Lower lobe of right lung (tissue), 2 donors: Measurements from ENCODE around the gene ALDOC. TPM values are rescaled to one million over a fixed set of nuclear protein-coding genes. Genes with fewer than 3 reads are reported as not detected.

Experiments
- ATAC-seq, 2 donors: fragments of 200-7000 bp; cut with Tn5 transposase; one replicate each; pipeline ENCODE4 v1.9.1; 2020 to 2022; ENCODE audit warnings: mild to moderate bottlenecking in 2 of 2, moderate library complexity in 2 of 2
- DNase-seq: peaks from one replicate; pipeline ENCODE4 v3.0.0-alpha.2; 2020
- H3K27ac ChIP-seq: fragments of 200-600 bp; one replicate; pipeline ENCODE4 v1.8.0; 2022
- H3K27me3 ChIP-seq: fragments of 200-600 bp; one replicate; pipeline ENCODE4 v1.8.0; 2022; ENCODE audit warnings: low read depth
- H3K36me3 ChIP-seq: fragments of 200-600 bp; one replicate; pipeline ENCODE4 v1.8.0; 2022; ENCODE audit warnings: mild to moderate bottlenecking
- H3K4me1 ChIP-seq: fragments of 200-600 bp; one replicate; pipeline ENCODE4 v1.8.0; 2022
- H3K4me3 ChIP-seq: fragments of 200-600 bp; one replicate; pipeline ENCODE4 v1.8.0; 2022; ENCODE audit warnings: mild to moderate bottlenecking
- H3K9me3 ChIP-seq: fragments of 200-600 bp; one replicate; pipeline ENCODE4 v1.8.0; 2022
- CTCF ChIP-seq: fragments of 200-600 bp; IDR thresholded peaks from one replicate; pipeline ENCODE4 v1.8.0; 2022; ENCODE audit warnings: antibody characterized with exemption, mild to moderate bottlenecking
- intact Hi-C: fragments of 100-400 bp; cut with DNase I; formaldehyde crosslinking; loops from one replicate; pipeline ENCODE4 v1.11.0; 2022
- total RNA-seq: library from RNA; stranded (reverse); fragmentation: NEBNext Ultra II Directional; extraction: Animal tissue kit (Norgen Biotek cat#: 25700); gene quantifications from one replicate; pipeline ENCODE4 v1.2.1, GENCODE V29; 2021
- donor health status: DM: no; HTN: yes; CAD: no; lungs with severe emphysema.

Gene ALDOC
- total RNA-seq, 1 donor from 2014 or later = 11.6 TPM

- DNase-seq (no peak), ATAC-seq (no peak)
- Histone ChIP-seq H3K9me3 (no peaks in the 10 kb centered on the region), H3K36me3 (no peaks in the 10 kb centered on the region), H3K27ac (no peak overlapping the region), H3K4me1 (peaks cover 16% of the 10 kb centered on the region), H3K4me3 (no peak overlapping the region), H3K27me3 (no peaks in the 10 kb centered on the region)
- intact Hi-C loops = no loop called here
- no peak for TF ChIP-seq CTCF
Observed at GRCh38 chr17:28597606-28598383, 21.1 kb upstream of the ALDOC start.

- no peak overlapping the region for H3K27ac ChIP-seq
- H3K36me3 ChIP-seq = peaks cover 5% of the 10 kb centered on the region
- intact Hi-C loops = no loop called here
- H3K4me3 ChIP-seq = no peak overlapping the region
- no peak for DNase-seq
- no peaks in the 10 kb centered on the region for H3K27me3 ChIP-seq
- H3K4me1 ChIP-seq = no peaks in the 10 kb centered on the region
- no peak for TF ChIP-seq CTCF
- H3K9me3 ChIP-seq = no peaks in the 10 kb centered on the region
- no peak for ATAC-seq
Observed at GRCh38 chr17:28592260-28592659, 15.6 kb upstream of the ALDOC start.

GRCh38 chr17:28585851-28586250 lies 9.2 kb upstream of the ALDOC start:
- Histone ChIP-seq H3K4me3 (no peak overlapping the region), H3K27ac (no peak overlapping the region), H3K4me1 (no peaks in the 10 kb centered on the region), H3K27me3 (no peaks in the 10 kb centered on the region), H3K9me3 (no peaks in the 10 kb centered on the region), H3K36me3 (peaks cover 5% of the 10 kb centered on the region)
- ATAC-seq (no peak), DNase-seq (no peak)
- TF ChIP-seq CTCF = no peak
- intact Hi-C loops = no loop called here

GRCh38 chr17:28584434-28584833 lies 7.7 kb upstream of the ALDOC start:
- no peaks in the 10 kb centered on the region for H3K4me1 ChIP-seq
- no peak for DNase-seq
- H3K4me3 ChIP-seq = no peak overlapping the region
- no peaks in the 10 kb centered on the region for H3K9me3 ChIP-seq
- H3K27me3 ChIP-seq = no peaks in the 10 kb centered on the region
- H3K36me3 ChIP-seq = peaks cover 5% of the 10 kb centered on the region
- ATAC-seq = no peak
- no peak overlapping the region for H3K27ac ChIP-seq
- no peak for TF ChIP-seq CTCF
- intact Hi-C loops = no loop called here

GRCh38 chr17:28582513-28582912 lies 5.8 kb upstream of the ALDOC start:
- ATAC-seq = no peak
- DNase-seq = no peak
- Histone ChIP-seq H3K27ac (no peak overlapping the region), H3K27me3 (no peaks in the 10 kb centered on the region), H3K36me3 (peaks cover 5% of the 10 kb centered on the region), H3K9me3 (no peaks in the 10 kb centered on the region), H3K4me1 (no peaks in the 10 kb centered on the region), H3K4me3 (no peak overlapping the region)
- intact Hi-C loops = no loop called here
- TF ChIP-seq CTCF = no peak
